ENCODE data around the gene GHITM.
"Not testable (repeated sequence)": the region's sequence is repeated elsewhere in the genome, so short reads cannot be mapped to it uniquely, and the experiment has no call there.

Gene GHITM

GRCh38 chr10:84123362-84123761, 15.9 kb upstream of the GHITM start:
- no peaks in the 10 kb centered on the region for H3K4me1 Mint-ChIP-seq (ENCODE audit: low read depth in 2 of 2)
- no peak for DNase-seq
- H3K27ac Mint-ChIP-seq: no peak overlapping the region

GRCh38 chr10:84125910-84126784, 13.2 kb upstream of the GHITM start:
- not testable (repeated sequence) for H3K4me3 Mint-ChIP-seq; H3K27ac Mint-ChIP-seq; H3K9me3 Mint-ChIP-seq; H3K36me3 Mint-ChIP-seq (ENCODE audit: insufficient read depth); DNase-seq; ATAC-seq (replicated peaks); H3K4me1 Mint-ChIP-seq (ENCODE audit: low read depth in 2 of 2)
- peaks cover 45 to 46% of the 10 kb centered on the region in 2 donors for H3K27me3 Mint-ChIP-seq

More at GRCh38 chr10:84123362-84123761, 15.9 kb upstream of the GHITM start:
- H3K9me3 Mint-ChIP-seq: peaks cover 5 to 9% of the 10 kb centered on the region in 2 donors
- H3K27me3 Mint-ChIP-seq: peaks cover 45 to 46% of the 10 kb centered on the region in 2 donors
- no peaks in the 10 kb centered on the region for H3K36me3 Mint-ChIP-seq (ENCODE audit: insufficient read depth)
- H3K4me3 Mint-ChIP-seq: no peak overlapping the region
- no peak for ATAC-seq (replicated peaks)

- H3K4me3 Mint-ChIP-seq: no peak overlapping the region
- H3K4me1 Mint-ChIP-seq (ENCODE audit: low read depth in 2 of 2): no peaks in the 10 kb centered on the region
- no peaks in the 10 kb centered on the region for H3K36me3 Mint-ChIP-seq (ENCODE audit: insufficient read depth)
- DNase-seq (no peak), ATAC-seq (replicated peaks) (no peak)
- no peak overlapping the region for H3K27ac Mint-ChIP-seq
- H3K27me3 Mint-ChIP-seq: peaks cover 50 to 51% of the 10 kb centered on the region in 2 donors
- peaks cover 5 to 9% of the 10 kb centered on the region in 2 donors for H3K9me3 Mint-ChIP-seq
Measured at GRCh38 chr10:84126785-84127167, 12.5 kb upstream of the GHITM start.

- H3K27ac Mint-ChIP-seq: no peak overlapping the region
- H3K9me3 Mint-ChIP-seq: no peaks in the 10 kb centered on the region
- ATAC-seq (replicated peaks): no peak
- H3K27me3 Mint-ChIP-seq: peaks cover 5 to 10% of the 10 kb centered on the region in 2 donors
- peaks cover 7 to 12% of the 10 kb centered on the region in 2 donors for H3K4me1 Mint-ChIP-seq (ENCODE audit: low read depth in 2 of 2)
- peaks cover 24% of the 10 kb centered on the region for H3K36me3 Mint-ChIP-seq (ENCODE audit: insufficient read depth)
- DNase-seq: no peak
- H3K4me3 Mint-ChIP-seq: no peak overlapping the region
Measured at GRCh38 chr10:84135836-84136235, 3.5 kb upstream of the GHITM start.

GRCh38 chr10:84137811-84138210, 1.5 kb upstream of the GHITM start:
- peaks cover 12 to 22% of the 10 kb centered on the region in 2 donors for H3K4me1 Mint-ChIP-seq (ENCODE audit: low read depth in 2 of 2)
- peak overlapping the region; percentile 98 for H3K27ac Mint-ChIP-seq
- DNase-seq (no peak), ATAC-seq (replicated peaks) (no peak)
- H3K9me3 Mint-ChIP-seq: no peaks in the 10 kb centered on the region
- peak overlapping the region; percentile 86 to 90 for H3K4me3 Mint-ChIP-seq
- H3K27me3 Mint-ChIP-seq: no peaks in the 10 kb centered on the region
- H3K36me3 Mint-ChIP-seq (ENCODE audit: insufficient read depth): peaks cover 41% of the 10 kb centered on the region

GRCh38 chr10:84138478-84139125, 707 bp upstream of the GHITM start:
- DNase-seq (peak; percentile 46 to 58 (median 48)), ATAC-seq (replicated peaks) (peak; percentile 35)
- Mint-ChIP-seq H3K9me3 (no peaks in the 10 kb centered on the region), H3K27ac (peak overlapping the region; percentile 98), H3K36me3 (ENCODE audit: insufficient read depth) (peaks cover 48% of the 10 kb centered on the region), H3K4me1 (ENCODE audit: low read depth in 2 of 2) (peaks cover 12 to 22% of the 10 kb centered on the region in 2 donors), H3K27me3 (no peaks in the 10 kb centered on the region), H3K4me3 (peak overlapping the region; percentile 86 to 90)

GRCh38 chr10:84140036-84140379, 699 bp downstream of the GHITM start:
- Mint-ChIP-seq H3K36me3 (ENCODE audit: insufficient read depth) (peaks cover 62% of the 10 kb centered on the region), H3K27me3 (no peaks in the 10 kb centered on the region), H3K27ac (peak overlapping the region; percentile 98), H3K9me3 (no peaks in the 10 kb centered on the region), H3K4me1 (ENCODE audit: low read depth in 2 of 2) (peaks cover 12 to 22% of the 10 kb centered on the region in 2 donors), H3K4me3 (peak overlapping the region; percentile 86 to 90)
- DNase-seq: no peak
- ATAC-seq (replicated peaks): no peak

GRCh38 chr10:84147347-84147746, 8.0 kb downstream of the GHITM start:
- no peak overlapping the region for H3K4me3 Mint-ChIP-seq
- peak overlapping the region in 1 of 2 donors; percentile 25 for H3K27ac Mint-ChIP-seq
- H3K36me3 Mint-ChIP-seq (ENCODE audit: insufficient read depth): peaks cover 99% of the 10 kb centered on the region
- H3K4me1 Mint-ChIP-seq (ENCODE audit: low read depth in 2 of 2): no peaks in the 10 kb centered on the region
- no peaks in the 10 kb centered on the region for H3K9me3 Mint-ChIP-seq
- no peak for ATAC-seq (replicated peaks)
- no peak for DNase-seq
- no peaks in the 10 kb centered on the region for H3K27me3 Mint-ChIP-seq

GRCh38 chr10:84148006-84148597, 8.8 kb downstream of the GHITM start:
- H3K27me3 Mint-ChIP-seq; H3K27ac Mint-ChIP-seq; H3K4me1 Mint-ChIP-seq (ENCODE audit: low read depth in 2 of 2); H3K4me3 Mint-ChIP-seq; H3K9me3 Mint-ChIP-seq: not testable (repeated sequence)
- H3K36me3 Mint-ChIP-seq (ENCODE audit: insufficient read depth): peaks cover 99% of the 10 kb centered on the region
- ATAC-seq (replicated peaks) (peak; percentile 74), DNase-seq (peak in 2 of 3 experiments; percentile 9 to 12)

- Mint-ChIP-seq H3K4me3 (no peak overlapping the region), H3K36me3 (ENCODE audit: insufficient read depth) (peaks cover 99% of the 10 kb centered on the region), H3K9me3 (no peaks in the 10 kb centered on the region), H3K4me1 (ENCODE audit: low read depth in 2 of 2) (no peaks in the 10 kb centered on the region), H3K27me3 (no peaks in the 10 kb centered on the region), H3K27ac (no peak overlapping the region)
- ATAC-seq (replicated peaks): no peak
- DNase-seq: no peak
Measured at GRCh38 chr10:84149854-84150253, 10.5 kb downstream of the GHITM start.

- ATAC-seq (replicated peaks): no peak
- H3K27ac Mint-ChIP-seq: peak overlapping the region in 1 of 2 donors; percentile 72
Measured at GRCh38 chr10:84152769-84153168, 13.5 kb downstream of the GHITM start.

GRCh38 chr10:84155521-84155920, 16.2 kb downstream of the GHITM start:
- Mint-ChIP-seq H3K27ac (peak overlapping the region; percentile 16 to 60), H3K4me3 (no peak overlapping the region), H3K27me3 (no peaks in the 10 kb centered on the region), H3K9me3 (no peaks in the 10 kb centered on the region), H3K36me3 (ENCODE audit: insufficient read depth) (peaks cover 58% of the 10 kb centered on the region), H3K4me1 (ENCODE audit: low read depth in 2 of 2) (peaks cover 9 to 10% of the 10 kb centered on the region in 2 donors)
- DNase-seq (no peak), ATAC-seq (replicated peaks) (no peak)

More at GRCh38 chr10:84152769-84153168, 13.5 kb downstream of the GHITM start:
- peaks cover 8 to 9% of the 10 kb centered on the region in 2 donors for H3K4me1 Mint-ChIP-seq (ENCODE audit: low read depth in 2 of 2)
- H3K36me3 Mint-ChIP-seq (ENCODE audit: insufficient read depth): peaks cover 84% of the 10 kb centered on the region
- H3K4me3 Mint-ChIP-seq: no peak overlapping the region
- no peaks in the 10 kb centered on the region for H3K27me3 Mint-ChIP-seq
- no peaks in the 10 kb centered on the region for H3K9me3 Mint-ChIP-seq
- no peak for DNase-seq

- H3K4me1 Mint-ChIP-seq (ENCODE audit: low read depth in 2 of 2): peaks cover 9 to 10% of the 10 kb centered on the region in 2 donors
Measured at GRCh38 chr10:84156009-84156408, 16.7 kb downstream of the GHITM start.

More at GRCh38 chr10:84156009-84156408, 16.7 kb downstream of the GHITM start:
- Mint-ChIP-seq H3K27ac (peak overlapping the region in 1 of 2 donors; percentile 87), H3K4me3 (no peak overlapping the region), H3K27me3 (no peaks in the 10 kb centered on the region), H3K9me3 (no peaks in the 10 kb centered on the region), H3K36me3 (ENCODE audit: insufficient read depth) (peaks cover 53% of the 10 kb centered on the region)
- DNase-seq (no peak), ATAC-seq (replicated peaks) (no peak)

All from effector memory CD8-positive, alpha-beta T cell (primary cell).